Activated naive CD4-positive, alpha-beta T cell treated with anti-CD3 and anti-CD28 coated beads, Interleukin-2, amount 50 U/mL, for 72 hours (primary cell): ENCODE data around the gene RABGGTB. TPM values are rescaled to one million over a fixed set of nuclear protein-coding genes. Genes with fewer than 3 reads are reported as not detected.
"Not testable (repeated sequence)": the region's sequence is repeated elsewhere in the genome, so short reads cannot be mapped to it uniquely, and the experiment has no call there.

Experiments used
- ATAC-seq, 2 donors: fragments of 150-1000 bp; cut with Tn5 transposase; 2 replicates each; pipeline ENCODE4 v1.10.0; 2021; ENCODE audit warnings: mild to moderate bottlenecking in 2 of 2, moderate library complexity in 2 of 2
- DNase-seq, 2 donors: peaks; one replicate each; pipeline ENCODE4 v3.0.0; 2021 to 2022; ENCODE audit warnings: low spot score in 2 of 2
- H3K27ac Mint-ChIP-seq, 2 donors: one replicate each; pipeline ENCODE4 v1.8.0; 2022; ENCODE audit warnings: mild to moderate bottlenecking in 2 of 2, mixed read lengths in 2 of 2
- H3K36me3 Mint-ChIP-seq, 2 donors: one replicate each; pipeline ENCODE4 v1.8.0; 2022; ENCODE audit warnings: mixed read lengths in 2 of 2
- H3K9me3 Mint-ChIP-seq, 2 donors: one replicate each; pipeline ENCODE4 v1.8.0; 2022; ENCODE audit warnings: mixed read lengths in 2 of 2
- total RNA-seq, 2 donors: library from RNA; stranded (reverse); gene quantifications; one replicate each; pipeline ENCODE4 v1.2.3, GENCODE V29; 2022

RABGGTB gene
- 100 to 1,000 TPM; 148 TPM for total RNA-seq

GRCh38 chr1:75785983-75786853, at the start of gene RABGGTB:
Gene RABGGTB, plus strand, starts transcription at chr1:75786256. Its CDS starts 16 bp downstream, at chr1:75786272.
- ATAC-seq, result peak; percentile 94 to 97
- DNase-seq, result peak; percentile 93
- Mint-ChIP-seq H3K27ac (peak within 1 kb of the TSS; percentile 98 to 99), H3K9me3 (peaks cover 0 to 3% of the 10 kb centered on the region in 2 donors), H3K36me3 (peaks cover 51 to 53% of the 10 kb centered on the region in 2 donors)

GRCh38 chr1:75742047-75742625, 43.9 kb upstream of the RABGGTB start:
- ATAC-seq, result no peak
- DNase-seq, result no peak
- Mint-ChIP-seq H3K9me3 (no peaks in the 10 kb centered on the region), H3K27ac (no peak overlapping the region), H3K36me3 (peaks cover 6 to 12% of the 10 kb centered on the region in 2 donors)

- H3K27ac Mint-ChIP-seq, result no peak overlapping the region
- DNase-seq (no peak), ATAC-seq (no peak)
- H3K36me3 Mint-ChIP-seq, result peaks cover 0 to 5% of the 10 kb centered on the region in 2 donors
- H3K9me3 Mint-ChIP-seq, result no peaks in the 10 kb centered on the region
These were observed 40.8 kb upstream of the RABGGTB start for GRCh38 chr1:75745276-75745675.

- not testable (repeated sequence) for DNase-seq, H3K27ac Mint-ChIP-seq, H3K9me3 Mint-ChIP-seq, ATAC-seq
- H3K36me3 Mint-ChIP-seq, result peaks cover 49 to 59% of the 10 kb centered on the region in 2 donors
These were observed 28.8 kb upstream of the RABGGTB start for GRCh38 chr1:75757210-75757609.

- H3K9me3 Mint-ChIP-seq, ATAC-seq, H3K27ac Mint-ChIP-seq, DNase-seq: not testable (repeated sequence)
- H3K36me3 Mint-ChIP-seq, result peaks cover 39 to 50% of the 10 kb centered on the region in 2 donors
These were observed 27.5 kb upstream of the RABGGTB start for GRCh38 chr1:75758543-75758942.

GRCh38 chr1:75764057-75764655, 21.9 kb upstream of the RABGGTB start:
- DNase-seq (no peak), ATAC-seq (no peak)
- no peaks in the 10 kb centered on the region for H3K9me3 Mint-ChIP-seq
- no peak overlapping the region for H3K27ac Mint-ChIP-seq
- H3K36me3 Mint-ChIP-seq, result peaks cover under 1 to 9% of the 10 kb centered on the region in 2 donors

GRCh38 chr1:75765697-75766355, 20.2 kb upstream of the RABGGTB start:
- no peak for ATAC-seq
- no peak overlapping the region for H3K27ac Mint-ChIP-seq
- no peaks in the 10 kb centered on the region for H3K9me3 Mint-ChIP-seq
- no peak for DNase-seq
- peaks cover 0 to 7% of the 10 kb centered on the region in 2 donors for H3K36me3 Mint-ChIP-seq

- DNase-seq (no peak), ATAC-seq (no peak)
- Mint-ChIP-seq H3K27ac (no peak overlapping the region), H3K9me3 (no peaks in the 10 kb centered on the region), H3K36me3 (peaks cover 0 to 7% of the 10 kb centered on the region in 2 donors)
These were observed 18.0 kb upstream of the RABGGTB start for GRCh38 chr1:75768016-75768415.

GRCh38 chr1:75770761-75771160, 15.3 kb upstream of the RABGGTB start:
- ATAC-seq (no peak), DNase-seq (no peak)
- Mint-ChIP-seq H3K27ac (no peak overlapping the region), H3K9me3 (peaks cover 0 to 4% of the 10 kb centered on the region in 2 donors), H3K36me3 (no peaks in the 10 kb centered on the region)

- DNase-seq (no peak), ATAC-seq (no peak)
- Mint-ChIP-seq H3K9me3 (peaks cover 0 to 4% of the 10 kb centered on the region in 2 donors), H3K27ac (no peak overlapping the region), H3K36me3 (peaks cover 0 to 1% of the 10 kb centered on the region in 2 donors)
These were observed 14.1 kb upstream of the RABGGTB start for GRCh38 chr1:75771978-75772377.

GRCh38 chr1:75777812-75778211, 8.2 kb upstream of the RABGGTB start:
- not testable (repeated sequence) for ATAC-seq, H3K27ac Mint-ChIP-seq, H3K9me3 Mint-ChIP-seq, DNase-seq
- H3K36me3 Mint-ChIP-seq, result peaks cover 0 to 22% of the 10 kb centered on the region in 2 donors

- not testable (repeated sequence) for H3K27ac Mint-ChIP-seq, H3K9me3 Mint-ChIP-seq, DNase-seq, ATAC-seq
- peaks cover 0 to 22% of the 10 kb centered on the region in 2 donors for H3K36me3 Mint-ChIP-seq
These were observed 7.4 kb upstream of the RABGGTB start for GRCh38 chr1:75778694-75779093.

- H3K27ac Mint-ChIP-seq, result not testable (repeated sequence)
These were observed 5.9 kb upstream of the RABGGTB start for GRCh38 chr1:75780183-75780582.

GRCh38 chr1:75783920-75784319, 2.1 kb upstream of the RABGGTB start:
- H3K36me3 Mint-ChIP-seq, result peaks cover 28 to 39% of the 10 kb centered on the region in 2 donors
- not testable (repeated sequence) for ATAC-seq, H3K27ac Mint-ChIP-seq, DNase-seq, H3K9me3 Mint-ChIP-seq

More at GRCh38 chr1:75780183-75780582, 5.9 kb upstream of the RABGGTB start:
- DNase-seq, H3K9me3 Mint-ChIP-seq, ATAC-seq: not testable (repeated sequence)
- peaks cover 0 to 22% of the 10 kb centered on the region in 2 donors for H3K36me3 Mint-ChIP-seq

GRCh38 chr1:75785320-75785982, 605 bp upstream of the RABGGTB start:
- ATAC-seq, result peak; percentile 8 to 29
- H3K27ac Mint-ChIP-seq, result peak overlapping the region; percentile 98 to 99
- peaks cover 0 to 3% of the 10 kb centered on the region in 2 donors for H3K9me3 Mint-ChIP-seq
- peaks cover 44 to 47% of the 10 kb centered on the region in 2 donors for H3K36me3 Mint-ChIP-seq
- DNase-seq, result peak in 1 of 2 donors; percentile 23

- peaks cover 59% of the 10 kb centered on the region in 2 donors for H3K36me3 Mint-ChIP-seq
- peaks cover 0 to 3% of the 10 kb centered on the region in 2 donors for H3K9me3 Mint-ChIP-seq
- H3K27ac Mint-ChIP-seq, result peak overlapping the region; percentile 98 to 99
These were observed 941 bp downstream of the RABGGTB start for GRCh38 chr1:75786901-75787493.

More at GRCh38 chr1:75786901-75787493, 941 bp downstream of the RABGGTB start:
- no peak for DNase-seq
- no peak for ATAC-seq
